GM21825 (cell line): ENCODE results near the gene LRRC8A.
"Not testable (repeated sequence)": the region's sequence is repeated elsewhere in the genome, so short reads cannot be mapped to it uniquely, and the experiment has no call there.

Source experiments
- ATAC-seq: cut with Tn5 transposase; IDR thresholded peaks from one replicate; pipeline ENCODE4 v1.9.1; 2021; ENCODE audit warnings: mild to moderate bottlenecking, moderate library complexity; ENCODE audit not compliant: unreplicated experiment

Gene LRRC8A

DNA sequence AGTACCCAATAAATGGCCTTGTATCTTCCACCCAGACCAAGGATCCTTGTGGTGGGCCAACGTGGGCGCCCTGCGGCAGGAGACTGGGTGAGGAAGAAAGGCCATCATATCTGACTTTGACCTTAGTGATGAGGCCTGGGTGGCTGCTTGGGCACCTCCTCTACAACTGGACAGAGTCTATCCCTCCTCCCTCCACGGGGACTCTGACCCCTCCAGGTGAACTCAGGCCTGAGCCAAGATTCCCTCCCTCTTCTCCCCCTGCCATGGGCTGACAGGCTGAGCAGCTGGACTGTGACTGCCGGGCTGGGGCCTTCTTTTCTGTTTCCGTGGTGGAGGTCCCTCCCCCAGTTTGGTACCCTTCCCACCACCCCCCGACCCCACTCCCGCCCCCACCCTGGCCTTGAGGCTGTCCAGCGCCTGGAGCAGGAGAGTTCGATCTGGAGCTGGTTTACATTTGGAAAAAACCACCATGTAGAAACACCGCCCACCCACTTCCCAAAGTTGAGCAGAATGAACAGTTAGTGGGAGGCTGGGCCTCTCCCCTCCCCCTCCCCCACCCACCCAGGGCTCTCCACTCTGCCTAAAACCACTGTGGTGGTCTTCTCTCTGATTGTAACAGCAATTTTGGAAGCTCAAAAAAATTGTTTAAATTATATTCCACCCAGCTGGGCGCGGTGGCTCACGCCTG lies 37.6 kb downstream of the LRRC8A start:
- ATAC-seq, result no peak

DNA sequence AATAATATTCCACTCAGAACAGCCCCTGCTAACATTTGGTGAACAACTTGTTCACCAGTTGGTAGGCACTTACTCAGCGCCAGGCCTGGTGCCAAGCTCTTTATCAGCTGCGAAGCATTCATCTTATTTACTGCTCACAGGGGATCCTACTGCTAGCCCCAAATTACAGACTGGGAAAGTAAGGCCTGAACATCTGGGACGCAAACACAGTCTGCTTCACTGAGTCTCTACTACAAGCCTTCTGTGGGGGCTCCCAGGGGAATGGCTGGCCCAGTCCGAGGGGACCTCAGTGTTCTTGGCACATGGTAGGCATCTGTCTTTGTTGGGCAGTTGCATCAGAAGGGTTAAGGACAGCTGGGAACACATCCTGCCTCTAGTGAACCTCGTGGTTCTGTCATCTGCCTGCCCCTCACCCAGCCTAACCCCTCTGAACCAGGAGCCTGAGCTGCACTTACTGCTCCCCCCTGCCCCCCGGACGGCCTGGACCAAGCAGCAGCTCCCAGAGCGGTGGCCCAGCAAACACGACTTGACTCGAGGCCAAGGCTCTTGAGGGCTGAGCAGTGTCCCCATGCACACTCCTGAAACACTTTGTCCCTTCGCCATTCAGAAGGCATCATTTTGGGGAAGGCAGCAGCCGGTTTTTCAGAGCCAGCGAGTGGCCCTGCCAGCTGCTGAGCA lies 38.6 kb downstream of the LRRC8A start, which contains the start of gene PHYHD1:
Gene PHYHD1, plus strand, starts transcription at position 602 of the 678 bp plus-strand sequence. CDS start 1,342 bp downstream, outside the sequence.
- no peak for ATAC-seq

DNA sequence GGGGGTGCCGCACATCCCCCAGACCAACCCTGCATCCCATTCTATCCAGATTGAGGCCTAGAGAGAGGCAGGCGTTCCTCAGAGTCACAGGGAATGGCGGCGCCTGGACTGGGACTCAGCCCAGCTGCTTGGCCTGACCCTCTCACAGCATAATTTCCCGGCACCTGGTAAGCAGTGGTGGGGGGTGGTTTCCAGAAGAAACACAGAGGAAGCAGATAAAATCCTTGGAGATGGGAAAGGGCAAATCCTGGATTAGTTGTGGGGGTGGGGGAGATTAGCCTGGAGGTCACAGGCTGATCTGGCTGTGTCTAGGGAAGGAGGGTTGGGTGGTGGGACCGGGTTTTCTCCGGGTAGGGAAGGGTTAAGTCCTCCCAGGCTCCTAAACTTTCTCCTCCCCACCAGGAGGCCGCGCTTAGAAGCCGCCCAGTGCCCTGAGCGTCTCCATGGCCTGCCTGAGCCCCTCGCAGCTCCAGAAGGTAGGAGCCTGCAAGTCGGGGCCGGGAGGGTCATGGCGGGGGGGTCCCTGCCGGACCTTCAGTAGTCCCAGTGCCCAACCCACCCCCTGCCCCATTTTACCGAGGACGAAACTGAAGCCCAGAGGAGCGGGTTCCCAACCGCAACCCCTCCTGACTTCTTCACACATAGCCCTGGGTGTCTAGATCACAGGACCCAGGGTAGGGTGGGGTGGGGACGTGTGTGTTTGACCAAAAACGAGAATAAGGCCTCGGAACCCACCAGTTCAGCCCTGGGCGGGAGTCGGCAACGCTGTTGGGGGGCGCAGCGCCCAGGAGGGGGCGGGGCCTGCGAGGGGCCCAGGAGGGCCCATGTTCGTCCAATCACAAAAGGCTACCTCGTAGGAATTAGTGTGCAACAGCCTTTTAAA lies 40.2 kb downstream of the LRRC8A start:
- ATAC-seq, result no peak

- no peak for ATAC-seq
These were observed 41.6 kb downstream of the LRRC8A start for GRCh38 chr9:128923493-128923883.

DNA sequence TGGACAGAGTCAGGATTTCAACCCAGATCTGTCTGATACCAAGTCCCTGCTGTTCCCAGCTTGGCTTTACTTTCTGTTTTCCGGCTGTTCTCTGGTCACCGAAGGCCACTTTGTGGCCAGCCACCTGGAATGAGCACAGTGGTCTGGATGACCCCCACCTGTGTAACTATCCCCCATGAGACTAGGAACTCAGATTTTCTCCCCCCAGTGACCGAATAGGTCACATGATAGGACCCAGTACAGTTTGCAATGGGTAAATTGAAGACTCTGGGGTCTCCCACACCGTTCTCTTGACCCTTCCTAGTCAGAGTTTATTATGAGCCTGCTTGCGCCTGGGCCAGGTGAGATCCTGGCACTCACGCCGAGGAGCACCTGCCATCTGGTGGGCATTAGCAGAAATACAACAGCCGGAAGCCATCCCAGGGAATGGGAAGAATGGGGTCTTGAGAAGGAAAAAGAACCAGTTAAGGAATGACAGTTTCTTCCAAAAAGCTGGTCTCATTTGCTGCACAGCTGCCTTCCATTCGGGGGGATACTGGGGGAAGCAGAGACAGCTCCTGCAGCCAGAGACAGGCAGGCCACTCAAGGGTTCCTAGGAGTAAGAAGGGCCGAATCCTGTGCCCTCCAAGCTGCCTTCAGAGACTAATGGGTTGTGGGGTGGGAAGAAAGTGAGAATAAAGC lies 45.9 kb downstream of the LRRC8A start:
- no peak for ATAC-seq

DNA sequence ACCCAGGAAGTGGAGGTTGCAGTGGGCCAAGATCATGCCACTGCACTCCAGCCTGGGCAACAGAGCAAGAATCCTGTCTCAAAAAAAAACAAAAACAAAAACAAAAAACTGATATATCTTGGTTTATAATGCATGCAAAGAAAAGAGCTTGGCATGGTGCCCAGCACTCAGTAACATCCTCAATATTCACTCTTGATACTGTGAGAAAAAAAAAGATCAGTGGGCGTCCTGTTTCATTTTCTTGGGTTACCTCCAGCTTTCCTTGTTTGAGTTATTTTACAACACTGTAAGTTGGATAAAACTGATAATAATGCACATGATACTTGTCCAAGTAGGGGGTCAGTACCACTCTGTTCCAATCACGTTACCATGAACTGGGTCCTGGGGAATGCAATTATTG lies 46.7 kb downstream of the LRRC8A start:
- no peak for ATAC-seq

GRCh38 chr9:128929560-128929959 lies 47.6 kb downstream of the LRRC8A start:
- ATAC-seq, result no peak

- no peak for ATAC-seq
These were observed 51.8 kb downstream of the LRRC8A start for GRCh38 chr9:128933731-128934130.

- ATAC-seq, result no peak
These were observed 54.4 kb downstream of the LRRC8A start for GRCh38 chr9:128936171-128936865.

DNA sequence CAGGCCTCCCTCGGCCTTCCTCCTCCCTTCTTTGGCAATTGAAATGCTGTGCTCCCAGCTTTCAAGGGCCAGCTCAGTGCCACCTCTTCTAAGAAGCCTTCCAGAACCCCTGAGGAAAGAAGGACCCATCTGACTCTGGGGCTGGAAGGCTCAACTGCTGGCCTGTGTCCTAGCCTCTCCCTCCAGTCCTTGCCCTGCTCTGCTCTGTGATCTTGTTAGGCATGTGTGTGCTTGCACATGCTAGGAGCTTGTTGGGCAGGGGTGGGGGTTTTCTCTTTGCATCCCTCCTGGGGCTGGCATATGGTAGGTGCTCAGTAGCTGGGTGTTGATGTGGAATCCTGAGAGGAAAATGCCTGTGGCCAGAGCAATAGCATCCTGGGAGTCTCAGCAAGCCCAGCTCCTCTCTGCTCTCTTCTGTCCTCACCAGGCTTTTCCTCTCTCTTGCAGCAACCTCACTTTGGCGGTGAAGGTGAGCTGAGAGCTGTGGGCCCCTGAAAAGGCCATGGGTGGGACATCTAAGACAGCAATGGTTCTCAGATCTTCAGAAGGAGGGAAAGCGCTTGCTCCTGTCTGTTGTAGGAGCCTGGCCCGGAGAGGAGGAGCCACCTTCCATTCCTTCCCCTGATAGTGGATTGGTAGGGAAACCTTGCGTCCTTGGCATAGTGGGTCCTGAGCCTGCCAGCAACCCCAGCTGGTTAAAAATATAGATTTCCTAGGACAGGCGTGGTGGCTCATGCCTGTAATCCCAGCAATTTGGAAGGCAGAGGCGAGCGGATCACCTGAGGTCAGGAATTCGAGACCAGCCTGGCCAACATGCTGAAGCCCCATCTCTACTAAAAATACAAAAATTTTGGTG lies 55.6 kb downstream of the LRRC8A start:
- no peak for ATAC-seq

GRCh38 chr9:128940271-128940921 lies 58.5 kb downstream of the LRRC8A start:
- no peak for ATAC-seq

- ATAC-seq, result no peak
These were observed 59.2 kb downstream of the LRRC8A start for GRCh38 chr9:128940946-128941755.

GRCh38 chr9:128943832-128944620 lies 62.1 kb downstream of the LRRC8A start:
- ATAC-seq, result no peak

DNA sequence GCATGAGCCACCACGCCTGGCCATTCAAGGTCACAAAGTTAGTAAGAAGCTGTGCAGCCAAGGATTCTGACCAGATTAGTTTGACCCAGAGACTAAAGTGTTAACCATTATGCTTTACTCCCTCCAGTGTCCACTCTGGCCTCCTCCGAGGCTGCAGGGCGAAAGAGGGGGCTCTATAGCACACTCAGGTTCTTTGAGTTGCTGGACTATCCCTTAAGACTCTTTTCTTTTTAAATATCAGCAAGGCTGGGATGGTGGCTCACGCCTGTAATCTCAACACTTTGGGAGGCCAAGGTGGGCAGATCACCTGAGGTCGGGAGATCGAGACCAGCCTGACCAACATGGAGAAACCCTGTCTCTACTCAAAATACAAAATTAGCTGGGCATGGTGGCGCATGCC lies 63.0 kb downstream of the LRRC8A start:
- ATAC-seq, result not testable (repeated sequence)

GRCh38 chr9:128945798-128946501 lies 64.0 kb downstream of the LRRC8A start:
- ATAC-seq, result no peak

- no peak for ATAC-seq
These were observed 64.8 kb downstream of the LRRC8A start for GRCh38 chr9:128946571-128947276.
